IMR-90 (cell line): Measurements from ENCODE around the gene PCIF1. TPM values are rescaled to one million over a fixed set of nuclear protein-coding genes. Genes with fewer than 3 reads are reported as not detected.
A peak's percentile ranks its signal among the peaks of the same experiment; 100 is the strongest.

Experiments used
- ATAC-seq: fragments of 200-7000 bp; cut with Tn5 transposase; 2 replicates; pipeline ENCODE4 v1.9.1; 2020; ENCODE audit warnings: low read depth, mild to moderate bottlenecking, moderate library complexity
- BruUV-seq: library from RNA; stranded (reverse); fragments of 400-500 nt; replicated peaks from 2 replicates; lab custom pipeline; 2021; lab: Mats Ljungman, UMichigan
- CTCF ChIA-PET: fragments of 300-600 bp; formaldehyde crosslinking; extraction: SDS; loops from one replicate; lab custom pipeline; 2021; ENCODE audit warnings: antibody characterized with exemption; lab: Yijun Ruan, JAX
- POLR2A ChIA-PET: fragments of 300-600 bp; sonication (Branson Sonifier 250); formaldehyde crosslinking; loops from one replicate; lab custom pipeline; 2022; ENCODE audit warnings: antibody characterized with exemption; ENCODE audit not compliant: unreplicated experiment; lab: Charles Lee
- DNase-seq: peaks from one replicate; pipeline ENCODE4 v3.0.0; 2013
- H2AFZ ChIP-seq: replicated peaks from 2 replicates; pipeline ENCODE3; 2013; ENCODE audit warnings: low read length, mild to moderate bottlenecking; ENCODE audit not compliant: poor library complexity
- H2AK5ac ChIP-seq: 2 replicates; pipeline ENCODE4 v1.6.1; 2013; ENCODE audit warnings: low read depth, low read length, inconsistent platforms
- H2AK9ac ChIP-seq: replicated peaks from 2 replicates; pipeline ENCODE3; 2013; ENCODE audit warnings: mild to moderate bottlenecking, low read depth, low read length, moderate library complexity; ENCODE audit not compliant: poor library complexity
- H2BK120ac ChIP-seq: 2 replicates; pipeline ENCODE4 v1.6.1; 2013; ENCODE audit warnings: low read depth, low read length, inconsistent platforms
- H2BK15ac ChIP-seq: 3 replicates; pipeline ENCODE4 v1.6.1; 2013; ENCODE audit warnings: low read depth, low read length, inconsistent platforms
- H2BK20ac ChIP-seq: 2 replicates; pipeline ENCODE4 v1.6.1; 2013; ENCODE audit warnings: low read depth, mild to moderate bottlenecking, inconsistent platforms, low read length, moderate library complexity
- H2BK5ac ChIP-seq: 2 replicates; pipeline ENCODE4 v1.6.1; 2013; ENCODE audit warnings: mild to moderate bottlenecking, low read depth, low read length, inconsistent platforms; ENCODE audit not compliant: poor library complexity, severe bottlenecking
- H3K14ac ChIP-seq: replicated peaks from 2 replicates; pipeline ENCODE4 v1.6.1; 2013; ENCODE audit warnings: low read depth, low read length, inconsistent platforms
- H3K18ac ChIP-seq: 2 replicates; pipeline ENCODE4 v1.6.1; 2013; ENCODE audit warnings: low read depth, low read length, control low read depth
- H3K23ac ChIP-seq: 2 replicates; pipeline ENCODE4 v1.6.1; 2013; ENCODE audit warnings: low read depth, low read length, inconsistent platforms
- H3K27ac ChIP-seq: 2 replicates; pipeline ENCODE4 v1.5.1; 2013; ENCODE audit warnings: mild to moderate bottlenecking, control low read depth, low read length; ENCODE audit not compliant: insufficient read depth
- H3K27me3 ChIP-seq: 2 replicates; pipeline ENCODE4 v1.6.1; 2013; ENCODE audit warnings: low read length; ENCODE audit not compliant: control insufficient read depth, insufficient read depth
- H3K36me3 ChIP-seq: 2 replicates; pipeline ENCODE4 v1.6.1; 2013; ENCODE audit warnings: low read length, mixed read lengths; ENCODE audit not compliant: control insufficient read depth, insufficient read depth
- H3K4ac ChIP-seq: 2 replicates; pipeline ENCODE4 v1.6.1; 2013; ENCODE audit warnings: low read depth, low read length, inconsistent platforms
- H3K4me1 ChIP-seq: 2 replicates; pipeline ENCODE4 v1.6.1; 2013; ENCODE audit warnings: low read length, mixed read lengths; ENCODE audit not compliant: control insufficient read depth, insufficient read depth
- H3K4me2 ChIP-seq: 2 replicates; pipeline ENCODE4 v1.6.1; 2013; ENCODE audit warnings: low read depth, mild to moderate bottlenecking, control low read depth, low read length, moderate library complexity
- H3K4me3 ChIP-seq: 2 replicates; pipeline ENCODE4 v1.5.1; 2013; ENCODE audit warnings: low read depth, mild to moderate bottlenecking, control low read depth, low read length, moderate library complexity; ENCODE audit not compliant: insufficient read depth
- H3K56ac ChIP-seq: 2 replicates; pipeline ENCODE4 v1.6.1; 2013; ENCODE audit warnings: low read length, inconsistent platforms; ENCODE audit not compliant: insufficient read depth; ENCODE audit errors: extremely low read depth
- H3K79me1 ChIP-seq, 2 experiments: 2 replicates each; pipeline ENCODE4 v1.6.1; 2013; ENCODE audit warnings: low read length in 2 of 2, inconsistent platforms in 1 of 2, low read depth in 1 of 2
- H3K9ac ChIP-seq: 2 replicates; pipeline ENCODE4 v1.6.1; 2013; ENCODE audit warnings: low read depth, low read length, control low read depth
- H3K9me1 ChIP-seq: 2 replicates; pipeline ENCODE4 v1.6.1; 2013; ENCODE audit warnings: low read length, inconsistent platforms; ENCODE audit not compliant: insufficient read depth
- H3K9me3 ChIP-seq: 2 replicates; pipeline ENCODE4 v1.6.1; 2013; ENCODE audit warnings: low read length; ENCODE audit not compliant: control insufficient read depth, insufficient read depth
- H4K20me1 ChIP-seq: 2 replicates; pipeline ENCODE4 v1.6.1; 2013; ENCODE audit warnings: low read length, inconsistent platforms; ENCODE audit not compliant: insufficient read depth
- H4K5ac ChIP-seq: 2 replicates; pipeline ENCODE4 v1.6.1; 2013; ENCODE audit warnings: mild to moderate bottlenecking, low read depth, low read length, control low read depth
- H4K8ac ChIP-seq, 2 experiments: 2 replicates each; pipeline ENCODE4 v1.6.1; 2013; ENCODE audit warnings: low read depth in 2 of 2, low read length in 2 of 2, control low read depth in 1 of 2, inconsistent platforms in 1 of 2
- H4K91ac ChIP-seq: 2 replicates; pipeline ENCODE4 v1.6.1; 2013; ENCODE audit warnings: low read depth, low read length, inconsistent platforms; ENCODE audit not compliant: insufficient read depth
- BHLHE40 ChIP-seq: fragments of 150-350 bp; IDR thresholded peaks from 2 replicates; pipeline ENCODE4 v1.6.1; 2016; ENCODE audit warnings: mild to moderate bottlenecking, low read depth, low read length
- FOS ChIP-seq: fragments of 150-350 bp; IDR thresholded peaks from 2 replicates; pipeline ENCODE4 v1.6.1; 2016; ENCODE audit warnings: low read depth, low read length
- MAFK ChIP-seq: IDR thresholded peaks from 2 replicates; pipeline ENCODE4 v1.6.1; 2012; ENCODE audit warnings: low read depth, low read length, improper control_type of control experiment
- MAZ ChIP-seq: IDR thresholded peaks from 2 replicates; pipeline ENCODE4 v1.6.1; 2012; ENCODE audit warnings: low read depth, mild to moderate bottlenecking, low read length, improper control_type of control experiment, moderate library complexity, borderline replicate concordance
- NFE2L2 ChIP-seq: fragments of 150-350 bp; IDR thresholded peaks from 2 replicates; pipeline ENCODE4 v1.6.1; 2016; ENCODE audit warnings: low read depth, mild to moderate bottlenecking, low read length
- POLR2A ChIP-seq: IDR thresholded peaks from 2 replicates; pipeline ENCODE4 v1.6.1; 2012; ENCODE audit warnings: mild to moderate bottlenecking, low read depth, low read length
- RAD21 ChIP-seq: IDR thresholded peaks from 2 replicates; pipeline ENCODE4 v1.6.1; 2012; ENCODE audit warnings: low read length, improper control_type of control experiment
- RCOR1 ChIP-seq: IDR thresholded peaks from 2 replicates; pipeline ENCODE4 v1.6.1; 2012; ENCODE audit warnings: mild to moderate bottlenecking, low read length, improper control_type of control experiment; ENCODE audit not compliant: insufficient replicate concordance
- RFX5 ChIP-seq: IDR thresholded peaks from 2 replicates; pipeline ENCODE4 v1.8.0; 2012; ENCODE audit warnings: low read depth, mild to moderate bottlenecking, low read length, moderate library complexity
- SMC3 ChIP-seq: fragments of 150-350 bp; IDR thresholded peaks from 2 replicates; pipeline ENCODE4 v1.6.1; 2016; ENCODE audit warnings: low read depth, mild to moderate bottlenecking, antibody characterized with exemption, low read length, moderate library complexity
- WGBS, 2 experiments: methylation state at CpG; one replicate each; pipeline versions ENCODE4 v1.1.5 to v1.1.7; 2013; ENCODE audit warnings: missing lambda C conversion rate in 2 of 2; ENCODE audit not compliant: insufficient read length in 1 of 2; ENCODE audit errors: extremely low coverage in 2 of 2; 5-methylcytosine and 5-hydroxymethylcytosine counted together
- dilution Hi-C: fragments of 300-500 bp; cut with HindIII; formaldehyde crosslinking; loops from one replicate; pipeline ENCODE4 v1.14.3; 2018; ENCODE audit warnings: low sequenced_read_pairs; ENCODE audit not compliant: unreplicated experiment
- in situ Hi-C: fragments of 300-500 bp; cut with MboI; formaldehyde crosslinking; loops from 3 replicates; pipeline ENCODE4 v1.14.3; 2019; ENCODE audit warnings: low sequenced_read_pairs, inconsistent platforms, mixed read lengths
- intact Hi-C: fragments of 100-400 bp; cut with micrococcal nuclease; formaldehyde crosslinking; loops from 2 replicates; pipeline ENCODE4 v1.10.0; 2022
- polyA plus RNA-seq, 3 experiments: library from polyadenylated mRNA; depleted of rRNA; stranded (reverse); fragments of >200 nt; gene quantifications; 2 replicates each; pipeline ENCODE4 v1.2.3, GENCODE V29; 2012; ENCODE audit warnings: low replicate concordance in 1 of 3
- total RNA-seq: library from RNA; depleted of rRNA; stranded (reverse); fragments of >200 nt; gene quantifications from 2 replicates; pipeline ENCODE4 v1.2.3, GENCODE V29; 2012
- TF ChIP-seq, protein P1 (sequence below): conservative IDR thresholded peaks from 2 replicates; pipeline ENCODE4 v1.5.1; 2012; ENCODE audit warnings: mild to moderate bottlenecking, low read depth, low read length, improper control_type of control experiment
- TF ChIP-seq, protein P2 (sequence below): fragments of 150-350 bp; IDR thresholded peaks from 2 replicates; pipeline ENCODE4 v1.6.1; 2016; ENCODE audit warnings: low read depth, mild to moderate bottlenecking, low read length, moderate library complexity, borderline replicate concordance

Gene PCIF1
- total and polyA plus RNA-seq, 2 of the 4 experiments (the other 2 are of a cell fraction): 5.4 to 18.3 TPM

DNA sequence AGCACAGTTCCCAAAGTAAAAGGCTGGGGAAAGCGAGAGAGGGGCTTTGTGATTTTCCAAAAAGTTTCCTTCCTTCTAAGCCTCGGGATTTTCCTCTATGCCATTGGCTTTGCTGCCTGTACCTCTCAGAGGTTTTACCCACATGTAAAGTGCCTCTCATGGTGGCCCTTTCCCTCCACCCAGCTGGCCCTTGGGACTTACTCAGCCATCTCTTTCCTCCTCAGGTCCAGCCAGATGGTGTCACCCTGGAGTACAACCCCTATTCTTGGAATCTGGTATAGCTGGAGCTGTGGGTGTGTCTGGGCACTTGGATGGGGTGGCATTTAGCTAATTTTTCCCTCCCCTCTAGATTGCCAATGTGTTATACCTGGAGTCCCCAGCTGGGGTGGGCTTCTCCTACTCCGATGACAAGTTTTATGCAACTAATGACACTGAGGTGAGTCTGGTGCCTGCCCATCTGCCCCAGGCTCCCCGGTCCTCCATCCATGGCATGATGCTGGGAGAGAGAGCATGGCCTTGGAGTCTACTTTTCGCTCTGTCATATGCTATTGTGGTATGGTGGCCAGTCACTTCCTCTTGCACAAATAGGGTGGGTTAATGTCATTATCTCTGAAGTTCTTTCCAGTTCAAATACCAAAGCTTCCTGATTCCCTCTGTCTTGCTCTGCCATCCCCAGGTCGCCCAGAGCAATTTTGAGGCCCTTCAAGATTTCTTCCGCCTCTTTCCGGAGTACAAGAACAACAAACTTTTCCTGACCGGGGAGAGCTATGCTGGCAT lies 42.2 kb upstream of the PCIF1 start (continued):
- TF ChIP-seq SMC3: peak; percentile 41
- no peak for TF ChIP-seq RCOR1
- no peak for TF ChIP-seq BHLHE40

DNA sequence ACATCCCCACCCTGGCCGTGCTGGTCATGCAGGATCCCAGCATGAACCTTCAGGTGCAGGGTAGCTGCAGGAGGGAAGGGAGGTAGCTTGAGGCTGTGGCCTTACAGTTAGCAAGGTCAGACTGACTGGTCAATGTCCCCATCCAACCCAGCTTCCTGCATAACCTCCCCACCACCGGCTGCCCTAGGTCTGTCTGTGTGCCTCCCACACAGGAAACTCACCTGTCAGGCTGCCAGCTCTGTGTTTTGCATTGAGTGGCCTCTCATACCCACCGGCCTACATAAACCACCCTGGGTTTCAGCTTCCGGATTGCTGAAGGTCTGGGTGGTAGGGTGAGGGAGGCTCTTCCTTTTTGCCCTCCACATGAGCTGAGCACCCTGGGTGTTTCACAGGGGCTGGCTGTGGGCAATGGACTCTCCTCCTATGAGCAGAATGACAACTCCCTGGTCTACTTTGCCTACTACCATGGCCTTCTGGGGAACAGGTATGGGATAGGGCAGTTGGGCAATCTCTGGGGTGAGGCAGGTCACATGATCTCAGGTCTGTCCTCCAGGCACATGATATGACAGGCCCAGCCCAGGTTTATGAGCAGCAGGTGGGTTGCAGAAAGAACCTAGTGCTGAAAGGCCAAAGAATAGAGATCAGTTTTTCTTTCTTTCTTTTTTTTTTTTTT lies 41.5 kb upstream of the PCIF1 start:
- H2BK15ac ChIP-seq: no peak overlapping the region
- H2BK5ac ChIP-seq: no peak overlapping the region
- ChIA-PET CTCF (interaction anchor here (0.7 to 1.6 kb wide), 4 partner anchors 13 to 121 kb away, joined by 3 to 6 read pairs (median 4); no protein-coding TSS in a partner anchor), POLR2A (interaction anchor here (0.9 kb wide), 1 partner anchor 12 kb away, joined by 3 read pairs; the partner anchor contains the start of gene ZSWIM1)
- no peak overlapping the region for H3K18ac ChIP-seq
- intact Hi-C loops: loop anchor here (5.0 kb wide), 1 partner anchor 79 kb away; the partner anchor contains the start of gene ZNF335
- no CpG with 5 or more reads among the region's 4 CpGs for WGBS, 2 experiments
- peaks cover 41% of the 10 kb centered on the region for H3K36me3 ChIP-seq
- H2BK20ac ChIP-seq: no peak overlapping the region
- H3K14ac ChIP-seq: no peak overlapping the region
- H4K5ac ChIP-seq: no peak overlapping the region
- no peak overlapping the region for H2BK120ac ChIP-seq
- DNase-seq (no peak), ATAC-seq (no peak)
- H2AK9ac ChIP-seq: peak overlapping the region; percentile 52
- no peak overlapping the region for H4K91ac ChIP-seq
- no peak overlapping the region for H3K27ac ChIP-seq
- no peaks in the 10 kb centered on the region for H3K9me3 ChIP-seq
- H4K8ac ChIP-seq: no peak overlapping the region
- H3K23ac ChIP-seq: no peak overlapping the region
- in situ Hi-C loops: no loop called here
- peaks cover 3% of the 10 kb centered on the region; the same call in 1 of the 2 replicates for H3K4me1 ChIP-seq
- BruUV-seq: no TSS peak
- H3K9me1 ChIP-seq: 0 out of 2 replicates have a peak, but pooled peaks cover 2% of the 10 kb centered on the region
- peaks cover 14 to 54% of the 10 kb centered on the region in 2 experiments for H3K79me1 ChIP-seq
- H3K4me2 ChIP-seq: no peak overlapping the region
- dilution Hi-C loops: no loop called here
- H3K56ac ChIP-seq: no peak overlapping the region
- H3K4ac ChIP-seq: no peak overlapping the region
- H3K9ac ChIP-seq: no peak overlapping the region
- H2AFZ ChIP-seq: no peak overlapping the region
- H4K20me1 ChIP-seq: 0 out of 2 replicates have a peak, but pooled peaks cover 8% of the 10 kb centered on the region
- H2AK5ac ChIP-seq: no peak overlapping the region
- H3K27me3 ChIP-seq: no peaks in the 10 kb centered on the region
- H3K4me3 ChIP-seq: no peak overlapping the region
- TF ChIP-seq NFE2L2 (no peak), RCOR1 (no peak), RFX5 (no peak), FOS (no peak), MAFK (no peak), MAZ (no peak), RAD21 (no peak), POLR2A (no peak), SMC3 (no peak)
- TF ChIP-seq, protein P1, sequence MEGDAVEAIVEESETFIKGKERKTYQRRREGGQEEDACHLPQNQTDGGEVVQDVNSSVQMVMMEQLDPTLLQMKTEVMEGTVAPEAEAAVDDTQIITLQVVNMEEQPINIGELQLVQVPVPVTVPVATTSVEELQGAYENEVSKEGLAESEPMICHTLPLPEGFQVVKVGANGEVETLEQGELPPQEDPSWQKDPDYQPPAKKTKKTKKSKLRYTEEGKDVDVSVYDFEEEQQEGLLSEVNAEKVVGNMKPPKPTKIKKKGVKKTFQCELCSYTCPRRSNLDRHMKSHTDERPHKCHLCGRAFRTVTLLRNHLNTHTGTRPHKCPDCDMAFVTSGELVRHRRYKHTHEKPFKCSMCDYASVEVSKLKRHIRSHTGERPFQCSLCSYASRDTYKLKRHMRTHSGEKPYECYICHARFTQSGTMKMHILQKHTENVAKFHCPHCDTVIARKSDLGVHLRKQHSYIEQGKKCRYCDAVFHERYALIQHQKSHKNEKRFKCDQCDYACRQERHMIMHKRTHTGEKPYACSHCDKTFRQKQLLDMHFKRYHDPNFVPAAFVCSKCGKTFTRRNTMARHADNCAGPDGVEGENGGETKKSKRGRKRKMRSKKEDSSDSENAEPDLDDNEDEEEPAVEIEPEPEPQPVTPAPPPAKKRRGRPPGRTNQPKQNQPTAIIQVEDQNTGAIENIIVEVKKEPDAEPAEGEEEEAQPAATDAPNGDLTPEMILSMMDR: no peak
- TF ChIP-seq, protein P2, sequence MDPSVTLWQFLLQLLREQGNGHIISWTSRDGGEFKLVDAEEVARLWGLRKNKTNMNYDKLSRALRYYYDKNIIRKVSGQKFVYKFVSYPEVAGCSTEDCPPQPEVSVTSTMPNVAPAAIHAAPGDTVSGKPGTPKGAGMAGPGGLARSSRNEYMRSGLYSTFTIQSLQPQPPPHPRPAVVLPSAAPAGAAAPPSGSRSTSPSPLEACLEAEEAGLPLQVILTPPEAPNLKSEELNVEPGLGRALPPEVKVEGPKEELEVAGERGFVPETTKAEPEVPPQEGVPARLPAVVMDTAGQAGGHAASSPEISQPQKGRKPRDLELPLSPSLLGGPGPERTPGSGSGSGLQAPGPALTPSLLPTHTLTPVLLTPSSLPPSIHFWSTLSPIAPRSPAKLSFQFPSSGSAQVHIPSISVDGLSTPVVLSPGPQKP: no peak
